Mesenchymal stem cell (in vitro differentiated cells and primary cell): ENCODE data around the gene ICA1.
"Not testable (repeated sequence)": the region's sequence is repeated elsewhere in the genome, so short reads cannot be mapped to it uniquely, and the experiment has no call there.

Source experiments
- DNase-seq: peaks from one replicate; pipeline ENCODE4 v3.0.0-alpha.2; 2013
- H2AFZ ChIP-seq: one replicate; pipeline ENCODE4 v1.6.1; 2013; ENCODE audit warnings: low read depth, mild to moderate bottlenecking, control low read depth, inconsistent platforms, low read length, moderate library complexity
- H2AK5ac ChIP-seq: 2 replicates; pipeline ENCODE4 v1.6.1; 2013; ENCODE audit warnings: low read length, moderate library complexity, mild to moderate bottlenecking, inconsistent platforms; ENCODE audit not compliant: severe bottlenecking
- H2BK120ac ChIP-seq: one replicate; pipeline ENCODE4 v1.6.1; 2013; ENCODE audit warnings: low read depth, mild to moderate bottlenecking, inconsistent platforms, low read length, moderate library complexity
- H2BK12ac ChIP-seq, 2 experiments: one replicate each; pipeline ENCODE4 v1.6.1; 2013; ENCODE audit warnings: inconsistent platforms in 2 of 2, low read length in 2 of 2, mild to moderate bottlenecking in 2 of 2, moderate library complexity in 2 of 2, control low read depth in 1 of 2
- H2BK15ac ChIP-seq: one replicate; pipeline ENCODE4 v1.6.1; 2013; ENCODE audit warnings: mild to moderate bottlenecking, low read depth, inconsistent platforms; ENCODE audit not compliant: poor library complexity, severe bottlenecking
- H2BK5ac ChIP-seq: 2 replicates; pipeline ENCODE4 v1.6.1; 2013; ENCODE audit warnings: low read depth, mild to moderate bottlenecking, low read length, control low read depth, inconsistent platforms; ENCODE audit not compliant: poor library complexity, severe bottlenecking
- H3K14ac ChIP-seq, 2 experiments: one replicate each; pipeline ENCODE4 v1.6.1; 2013; ENCODE audit warnings: inconsistent platforms in 2 of 2, low read length in 2 of 2, control low read depth in 1 of 2, mild to moderate bottlenecking in 1 of 2, moderate library complexity in 1 of 2
- H3K18ac ChIP-seq, 2 experiments: one replicate each; pipeline ENCODE4 v1.6.1; 2013; ENCODE audit warnings: inconsistent platforms in 2 of 2, low read length in 2 of 2, control low read depth in 1 of 2, low read depth in 1 of 2, mild to moderate bottlenecking in 1 of 2
- H3K23ac ChIP-seq, 2 experiments: one replicate each; pipeline ENCODE4 v1.6.1; 2013; ENCODE audit warnings: inconsistent platforms in 2 of 2, low read length in 2 of 2, mild to moderate bottlenecking in 2 of 2, moderate library complexity in 2 of 2, control low read depth in 1 of 2
- H3K27ac ChIP-seq: 2 replicates; pipeline ENCODE4 v1.5.1; 2013; ENCODE audit warnings: mild to moderate bottlenecking, moderate library complexity, low read length, control low read depth, inconsistent platforms; ENCODE audit not compliant: poor library complexity, severe bottlenecking
- H3K27me3 ChIP-seq, 2 experiments: 2 replicates each; pipeline versions ENCODE4 v1.6.1 to v1.7.0; 2013; ENCODE audit warnings: low read length in 2 of 2, mild to moderate bottlenecking in 2 of 2, moderate library complexity in 2 of 2, control low read depth in 1 of 2, inconsistent platforms in 1 of 2; ENCODE audit not compliant: control insufficient read depth in 1 of 2, insufficient read depth in 1 of 2
- H3K36me3 ChIP-seq, 2 experiments: 2 replicates each; pipeline versions ENCODE4 v1.6.1 to v1.7.0; 2013; ENCODE audit warnings: low read length in 2 of 2, control low read depth in 1 of 2, inconsistent platforms in 1 of 2, low read depth in 1 of 2, mild to moderate bottlenecking in 1 of 2; ENCODE audit not compliant: insufficient read depth in 2 of 2, control insufficient read depth in 1 of 2
- H3K4ac ChIP-seq, 2 experiments: one replicate each; pipeline ENCODE4 v1.6.1; 2013; ENCODE audit warnings: inconsistent platforms in 2 of 2, low read length in 2 of 2, mild to moderate bottlenecking in 2 of 2, moderate library complexity in 2 of 2, control low read depth in 1 of 2, low read depth in 1 of 2
- H3K4me1 ChIP-seq: 2 replicates; pipeline ENCODE4 v1.6.1; 2013; ENCODE audit warnings: low read depth, low read length, control low read depth; ENCODE audit not compliant: control insufficient read depth, insufficient read depth
- H3K4me2 ChIP-seq: 2 replicates; pipeline ENCODE4 v1.6.1; 2013; ENCODE audit warnings: low read length, mild to moderate bottlenecking, inconsistent platforms; ENCODE audit not compliant: poor library complexity, severe bottlenecking
- H3K4me3 ChIP-seq, 2 experiments: 2 replicates each; pipeline versions ENCODE4 v1.5.1 to v1.7.0; 2013; ENCODE audit warnings: low read length in 2 of 2, mild to moderate bottlenecking in 2 of 2, control low read depth in 1 of 2, low read depth in 1 of 2; ENCODE audit not compliant: insufficient read depth in 1 of 2
- H3K79me1 ChIP-seq: replicated peaks from 2 replicates; pipeline ENCODE4 v1.6.1; 2013; ENCODE audit warnings: mild to moderate bottlenecking, control low read depth, low read length, inconsistent platforms; ENCODE audit not compliant: poor library complexity, severe bottlenecking
- H3K9ac ChIP-seq: 2 replicates; pipeline ENCODE4 v1.7.0; 2013; ENCODE audit warnings: mild to moderate bottlenecking, low read length, moderate library complexity
- H3K9me3 ChIP-seq: 2 replicates; pipeline ENCODE4 v1.7.0; 2013; ENCODE audit warnings: mild to moderate bottlenecking, low read length; ENCODE audit not compliant: control insufficient read depth
- H4K8ac ChIP-seq: one replicate; pipeline ENCODE4 v1.6.1; 2013; ENCODE audit warnings: inconsistent platforms, mild to moderate bottlenecking, low read length, moderate library complexity
- H4K91ac ChIP-seq: one replicate; pipeline ENCODE4 v1.6.1; 2013; ENCODE audit warnings: mild to moderate bottlenecking, low read length, inconsistent platforms
- WGBS: methylation state at CpG from one replicate; pipeline ENCODE4 v1.1.7; 2013; ENCODE audit warnings: mixed read lengths; 5-methylcytosine and 5-hydroxymethylcytosine counted together

The ICA1 gene

DNA sequence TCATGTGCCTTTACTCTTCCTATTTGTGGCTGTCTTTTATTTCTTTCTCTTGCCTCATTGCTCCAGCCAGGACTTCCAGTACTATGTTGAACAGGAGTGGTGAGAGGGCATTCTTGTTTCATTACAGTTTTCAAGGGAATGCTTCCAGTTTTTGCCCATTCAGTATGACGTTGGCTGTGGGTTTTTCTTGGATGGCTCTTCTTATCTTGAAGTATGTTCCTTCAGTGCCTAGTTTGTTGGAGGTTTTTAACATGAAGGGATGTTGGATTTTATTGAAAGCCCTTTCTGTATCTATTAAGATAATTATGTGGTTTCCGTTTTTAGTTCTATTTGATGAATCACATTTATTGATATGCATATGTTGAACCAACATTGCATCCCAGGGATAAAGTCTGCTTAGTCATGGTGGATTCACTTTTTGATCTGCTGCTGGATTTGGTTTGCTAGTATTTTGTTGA lies 196.6 kb downstream of the ICA1 start:
- 77% methylated on average over 2 of the region's 2 CpGs for whole genome bisulfite sequencing
- peaks cover 11% of the 10 kb centered on the region for H3K79me1 ChIP-seq
- H2AK5ac ChIP-seq = no peak overlapping the region
- H3K9me3 ChIP-seq = no peaks in the 10 kb centered on the region
- H3K18ac ChIP-seq = no peak overlapping the region
- no peak overlapping the region for H3K9ac ChIP-seq
- no peak overlapping the region for H3K4me3 ChIP-seq
- peak overlapping the region; percentile 54 for H3K27ac ChIP-seq
- peaks cover 7% of the 10 kb centered on the region for H3K4me1 ChIP-seq
- no peak overlapping the region for H3K14ac ChIP-seq
- peak; percentile 76 for DNase-seq
- no peaks in the 10 kb centered on the region for H3K27me3 ChIP-seq
- no peak overlapping the region for H4K91ac ChIP-seq
- H2BK15ac ChIP-seq = no peak overlapping the region
- no peak overlapping the region for H3K4me2 ChIP-seq
- H2AFZ ChIP-seq = no peak overlapping the region
- H2BK120ac ChIP-seq = no peak overlapping the region
- H4K8ac ChIP-seq = no peak overlapping the region
- H3K4ac ChIP-seq = no peak overlapping the region
- H3K36me3 ChIP-seq = peaks cover 0 to 7% of the 10 kb centered on the region in 2 experiments
- no peak overlapping the region for H3K23ac ChIP-seq
- H2BK12ac ChIP-seq = no peak overlapping the region
- no peak overlapping the region for H2BK5ac ChIP-seq

DNA sequence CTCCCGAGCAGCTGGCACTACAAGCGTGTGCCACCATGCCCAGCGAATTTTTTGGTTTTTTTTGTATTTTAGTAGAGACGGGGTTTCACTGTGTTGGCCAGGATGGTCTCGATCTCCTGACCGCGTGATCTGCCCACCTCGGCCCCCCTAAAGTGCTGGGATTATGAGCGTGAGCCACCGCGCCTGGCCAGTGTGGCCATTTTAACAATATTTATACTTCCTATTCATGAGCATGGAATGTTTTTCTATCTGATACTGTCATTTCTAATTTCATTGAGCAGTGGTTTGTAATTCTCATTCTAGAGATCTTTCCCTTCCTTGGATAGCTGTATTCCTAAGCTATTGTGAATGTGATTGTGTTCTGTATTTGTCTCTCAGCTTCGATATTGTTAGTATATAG lies 197.1 kb downstream of the ICA1 start:
- Histone ChIP-seq H2BK15ac (no peak overlapping the region), H3K9ac (no peak overlapping the region), H3K79me1 (peaks cover 11% of the 10 kb centered on the region), H2BK120ac (no peak overlapping the region), H3K36me3 (peaks cover 0 to 7% of the 10 kb centered on the region in 2 experiments), H3K4me3 (no peak overlapping the region), H4K8ac (no peak overlapping the region), H2BK5ac (peak overlapping the region; percentile 57), H4K91ac (no peak overlapping the region), H3K23ac (no peak overlapping the region), H2BK12ac (no peak overlapping the region), H2AK5ac (no peak overlapping the region), H2AFZ (no peak overlapping the region), H3K14ac (no peak overlapping the region), H3K27ac (peak overlapping the region; percentile 54), H3K27me3 (no peaks in the 10 kb centered on the region), H3K4me2 (no peak overlapping the region), H3K9me3 (no peaks in the 10 kb centered on the region), H3K18ac (no peak overlapping the region), H3K4ac (no peak overlapping the region), H3K4me1 (peaks cover 7% of the 10 kb centered on the region)
- 97% methylated on average over 6 of the region's 12 CpGs for WGBS
- DNase-seq = no peak

DNA sequence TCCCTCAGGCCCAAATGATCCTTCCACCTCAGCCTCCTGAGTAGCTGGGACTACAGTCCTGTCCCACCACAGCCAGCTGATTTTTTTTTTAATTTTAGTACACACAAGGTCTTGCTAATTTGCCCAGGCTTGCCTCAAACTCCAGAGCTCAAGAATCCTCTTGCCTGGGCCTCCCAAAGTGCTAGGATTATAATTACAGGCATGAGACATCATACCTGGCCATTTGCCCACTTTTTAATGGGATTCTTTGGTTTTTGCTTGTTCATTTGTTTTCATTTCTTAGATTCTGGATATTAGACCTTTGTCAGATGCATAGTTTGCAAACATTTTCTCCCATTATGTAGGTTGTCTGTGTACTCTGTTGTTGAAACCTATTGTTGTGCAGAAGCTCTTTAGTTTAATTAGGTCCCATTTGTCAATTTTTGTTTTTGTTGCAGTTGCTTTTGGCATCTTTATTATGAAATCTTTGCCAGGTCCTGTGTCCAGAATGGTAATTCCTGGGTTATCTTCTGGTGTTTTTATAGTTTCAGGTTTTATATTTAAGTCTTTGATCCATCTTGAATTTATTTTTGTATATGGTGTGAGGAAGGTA lies 198.2 kb downstream of the ICA1 start:
- Histone ChIP-seq H4K91ac (no peak overlapping the region), H3K27ac (no peak overlapping the region), H3K4ac (no peak overlapping the region), H3K9ac (no peak overlapping the region), H3K4me1 (peaks cover 4% of the 10 kb centered on the region), H3K23ac (no peak overlapping the region), H2AK5ac (no peak overlapping the region), H2BK12ac (no peak overlapping the region), H2BK5ac (no peak overlapping the region), H3K18ac (no peak overlapping the region), H3K36me3 (peaks cover 0 to under 1% of the 10 kb centered on the region in 2 experiments), H2BK120ac (no peak overlapping the region), H3K27me3 (no peaks in the 10 kb centered on the region), H4K8ac (no peak overlapping the region), H3K9me3 (no peaks in the 10 kb centered on the region), H3K79me1 (peaks cover 4% of the 10 kb centered on the region), H3K4me2 (no peak overlapping the region), H3K4me3 (no peak overlapping the region), H2BK15ac (no peak overlapping the region), H3K14ac (no peak overlapping the region), H2AFZ (no peak overlapping the region)
- peak; percentile 23 for DNase-seq

DNA sequence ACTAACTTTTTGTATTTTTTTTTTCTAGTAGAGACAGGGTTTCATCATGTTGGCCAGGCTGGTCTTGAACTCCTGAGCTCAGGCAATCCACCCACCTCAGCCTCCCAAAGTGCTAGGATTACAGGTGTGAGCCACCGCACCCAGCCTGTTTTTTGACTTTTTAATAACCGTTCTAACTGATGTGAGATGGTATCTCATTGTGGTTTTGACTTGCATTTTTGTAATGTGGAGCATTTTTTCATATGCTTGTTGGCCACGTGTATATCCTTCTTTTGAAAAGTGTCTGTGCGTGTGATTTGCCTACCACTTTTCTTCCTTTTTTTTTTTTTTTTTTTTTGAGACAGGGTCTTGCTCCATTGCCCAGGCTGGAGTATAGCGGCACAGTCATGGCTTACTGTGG lies 198.7 kb downstream of the ICA1 start:
- H3K27ac ChIP-seq = not testable (repeated sequence)

More for the DNA sequence above, 198.7 kb downstream of the ICA1 start:
- not testable (repeated sequence) for H3K9me3 ChIP-seq, H3K4ac ChIP-seq, H3K79me1 ChIP-seq, H3K27me3 ChIP-seq, H2BK15ac ChIP-seq, H3K4me1 ChIP-seq, H4K91ac ChIP-seq, H2BK5ac ChIP-seq, H2BK12ac ChIP-seq, H2AFZ ChIP-seq, H2BK120ac ChIP-seq, H4K8ac ChIP-seq, H3K18ac ChIP-seq, H3K36me3 ChIP-seq, H2AK5ac ChIP-seq, H3K4me2 ChIP-seq, H3K23ac ChIP-seq, H3K9ac ChIP-seq, H3K4me3 ChIP-seq, H3K14ac ChIP-seq, DNase-seq
- WGBS = 92% methylated on average over 5 of the region's 5 CpGs
